HS-27A (cell line): ENCODE measurements around the gene TNFAIP8L3.
A peak's percentile ranks its signal among the peaks of the same experiment; 100 is the strongest.
"Not testable (repeated sequence)": the region's sequence is repeated elsewhere in the genome, so short reads cannot be mapped to it uniquely, and the experiment has no call there.

Experiments
- DNase-seq: peaks from one replicate; pipeline ENCODE4 v3.0.0-alpha.2; 2012; ENCODE audit warnings: low read depth, missing footprints

The TNFAIP8L3 gene

DNA sequence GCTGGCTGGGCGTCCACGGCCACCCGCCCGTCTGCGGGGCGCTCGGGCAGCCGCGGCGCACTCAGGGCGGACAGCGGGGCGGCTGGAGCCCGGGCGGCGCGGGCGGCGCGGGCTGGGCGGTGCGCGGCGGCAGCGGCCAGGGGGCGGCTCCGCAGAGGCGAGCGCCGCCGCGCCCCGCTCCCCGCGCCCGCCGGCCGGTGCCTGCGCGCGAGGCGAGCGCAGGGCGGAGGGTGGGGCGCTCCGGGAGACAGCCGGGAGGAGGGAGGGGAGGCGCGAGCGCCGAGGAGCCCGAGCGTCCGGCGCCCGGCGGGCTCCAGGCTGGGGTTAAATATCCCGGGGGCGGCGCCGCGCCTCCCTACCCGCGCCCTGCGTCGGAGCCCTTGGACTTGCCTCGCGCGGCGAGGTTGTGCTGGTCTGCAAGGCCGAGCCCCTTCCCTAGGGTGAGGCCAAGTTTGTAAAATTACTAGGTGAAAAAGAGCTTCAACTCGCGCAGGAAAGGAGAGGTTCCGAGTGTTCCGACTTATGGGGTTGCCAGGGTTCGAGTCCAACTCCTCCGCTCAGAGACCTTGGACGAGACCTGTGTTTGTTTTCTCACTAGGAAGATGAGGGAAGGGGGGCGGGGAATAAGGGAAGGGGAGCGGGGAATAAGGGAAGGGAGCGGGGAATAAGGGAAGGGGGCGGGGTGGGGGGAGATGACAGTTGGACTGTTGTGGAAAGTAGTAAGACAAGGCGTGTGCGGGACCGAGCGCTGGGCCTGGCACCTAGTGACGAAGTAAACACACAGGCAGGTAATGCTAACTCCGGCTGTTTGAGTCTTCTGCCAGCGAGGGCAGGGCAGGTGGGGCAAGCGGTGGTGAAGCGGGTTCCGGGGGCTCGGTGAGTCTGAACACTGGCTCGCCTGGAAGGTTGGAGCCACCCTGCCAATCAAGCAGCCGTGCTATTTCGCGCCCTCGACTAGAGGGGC, at the start of gene TNFAIP8L3:
TSS of gene TNFAIP8L3 (minus strand) at position 301 of the 964 bp plus-strand sequence. CDS start 311 bp downstream, outside the sequence.
- no peak for DNase-seq

DNA sequence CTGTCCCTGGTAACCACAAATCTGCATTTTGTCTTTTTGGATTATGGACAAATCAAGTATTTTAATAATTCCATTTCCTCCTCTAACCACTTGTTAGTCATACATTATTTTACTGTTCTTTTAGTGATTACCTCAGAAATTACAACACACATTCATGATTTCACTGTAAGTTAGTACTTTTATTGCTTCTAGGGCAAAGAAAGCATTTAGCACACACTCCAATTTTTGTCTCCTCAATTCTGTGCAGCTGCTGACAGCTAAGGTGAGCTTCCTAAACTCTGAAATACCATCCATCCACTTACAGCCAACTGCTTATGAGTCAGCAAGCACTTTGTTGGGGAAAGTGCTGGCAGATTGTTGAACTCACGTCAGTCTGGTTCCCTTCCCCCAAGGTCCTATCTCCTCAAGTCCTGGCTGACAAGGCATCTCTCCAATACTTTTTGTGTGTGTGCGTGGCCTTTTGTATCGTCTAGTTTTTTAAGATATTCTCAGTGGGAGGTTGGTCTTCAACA, 49.4 kb upstream of the TNFAIP8L3 start:
- DNase-seq, result no peak

DNA sequence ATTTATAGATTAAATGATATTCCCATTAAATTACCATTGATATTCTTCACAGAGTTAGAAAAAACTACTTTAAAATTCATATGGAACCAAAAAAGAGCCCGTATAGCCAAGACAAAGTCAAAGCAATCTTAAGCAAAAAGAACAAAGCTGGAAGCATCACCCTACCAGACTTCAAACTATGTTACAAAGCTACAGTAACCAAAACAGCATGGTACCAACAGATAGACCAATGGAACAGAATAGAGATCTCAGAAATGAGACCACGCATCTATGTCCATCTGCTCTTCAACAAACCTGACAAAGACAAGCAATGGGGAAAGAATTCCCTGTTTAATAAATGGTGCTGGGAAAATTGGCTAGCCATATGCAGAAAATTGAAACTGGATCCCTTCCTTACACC, 45.6 kb upstream of the TNFAIP8L3 start:
- not testable (repeated sequence) for DNase-seq

DNA sequence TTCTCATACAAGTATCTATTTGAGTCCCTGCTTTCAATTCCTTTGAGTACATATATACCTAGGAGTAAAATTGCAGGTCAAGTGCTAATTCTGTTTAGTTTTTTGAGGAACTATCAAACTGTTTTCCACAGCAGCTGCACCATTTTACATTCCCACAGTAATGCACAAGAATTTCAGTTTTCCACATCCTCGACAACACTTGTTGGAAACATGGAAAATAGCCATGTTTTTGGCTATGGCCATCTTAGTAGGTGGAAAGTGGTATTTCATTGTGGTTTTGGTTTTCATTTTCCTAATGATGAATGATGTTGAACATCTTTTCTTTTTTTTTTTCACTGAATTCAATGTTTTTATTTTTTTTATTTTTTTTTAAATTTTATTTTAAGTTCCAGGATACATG, 44.4 kb upstream of the TNFAIP8L3 start:
- no peak for DNase-seq

DNA sequence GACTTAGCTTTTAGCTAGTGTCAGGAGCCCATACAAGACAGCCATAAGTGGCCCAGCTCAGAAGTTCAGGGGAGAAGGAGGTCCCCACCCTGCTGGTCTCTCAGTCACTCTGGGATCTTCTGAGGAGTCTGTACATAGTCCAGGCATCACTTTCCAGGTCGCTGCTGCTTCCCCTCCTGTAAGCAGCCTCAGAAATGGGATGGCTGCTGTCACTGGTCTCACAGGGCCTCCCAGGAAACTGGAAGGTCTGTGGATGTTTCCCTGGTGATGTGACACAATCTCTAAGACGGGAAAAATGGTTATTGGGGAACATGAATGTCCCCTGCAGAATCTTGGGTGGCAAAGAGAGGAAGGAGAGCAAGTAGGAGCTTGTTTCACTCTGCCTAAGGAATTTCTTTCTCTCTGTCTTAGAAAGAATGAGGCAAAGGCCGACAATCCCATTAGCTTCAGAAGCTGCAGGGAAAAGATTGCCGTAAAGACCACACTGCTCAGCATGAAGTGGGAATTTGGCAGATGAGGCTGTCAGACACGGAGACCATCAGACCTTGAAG, 43.2 kb upstream of the TNFAIP8L3 start:
- no peak for DNase-seq

- no peak for DNase-seq
Observed at GRCh38 chr15:51137024-51137423, 42.3 kb upstream of the TNFAIP8L3 start.

- no peak for DNase-seq
Observed at GRCh38 chr15:51135276-51135675, 40.6 kb upstream of the TNFAIP8L3 start.

DNA sequence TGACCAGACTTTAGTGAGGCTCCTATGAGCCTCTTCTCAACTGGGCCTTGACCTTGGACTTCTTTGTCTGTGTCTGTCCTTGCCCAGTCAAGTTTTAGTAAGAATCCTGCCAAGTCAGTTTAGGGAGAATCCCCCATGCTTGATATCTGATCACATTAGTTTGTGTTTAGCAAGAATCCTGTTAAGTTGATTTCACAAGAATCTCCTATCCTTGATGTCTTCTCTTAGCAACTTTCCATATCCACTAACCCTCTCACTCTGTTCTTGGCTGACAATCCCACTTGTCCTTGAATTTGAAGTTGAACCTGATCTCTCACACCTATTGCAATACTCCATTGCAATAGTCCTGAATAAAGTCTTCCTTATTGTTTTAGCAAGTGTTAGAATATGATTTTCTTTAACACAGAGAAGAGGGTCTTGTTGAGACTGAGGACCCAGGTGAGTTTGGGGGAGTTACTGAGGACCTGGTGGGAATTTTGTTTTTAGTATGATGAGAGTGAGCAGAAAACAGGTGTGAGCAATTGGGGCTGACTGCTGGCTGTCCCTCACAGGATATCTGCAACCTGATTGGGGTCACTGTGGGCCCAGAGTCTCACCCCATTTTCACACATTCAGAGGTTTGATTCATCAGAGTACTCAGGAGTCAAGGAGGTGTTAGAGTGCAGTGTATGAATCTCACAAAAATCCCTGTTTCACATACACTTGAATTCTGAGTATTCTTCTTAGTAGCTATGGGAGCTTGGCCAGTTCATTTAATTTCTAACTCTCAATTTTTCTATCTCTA, 39.9 kb upstream of the TNFAIP8L3 start:
- no peak for DNase-seq

DNA sequence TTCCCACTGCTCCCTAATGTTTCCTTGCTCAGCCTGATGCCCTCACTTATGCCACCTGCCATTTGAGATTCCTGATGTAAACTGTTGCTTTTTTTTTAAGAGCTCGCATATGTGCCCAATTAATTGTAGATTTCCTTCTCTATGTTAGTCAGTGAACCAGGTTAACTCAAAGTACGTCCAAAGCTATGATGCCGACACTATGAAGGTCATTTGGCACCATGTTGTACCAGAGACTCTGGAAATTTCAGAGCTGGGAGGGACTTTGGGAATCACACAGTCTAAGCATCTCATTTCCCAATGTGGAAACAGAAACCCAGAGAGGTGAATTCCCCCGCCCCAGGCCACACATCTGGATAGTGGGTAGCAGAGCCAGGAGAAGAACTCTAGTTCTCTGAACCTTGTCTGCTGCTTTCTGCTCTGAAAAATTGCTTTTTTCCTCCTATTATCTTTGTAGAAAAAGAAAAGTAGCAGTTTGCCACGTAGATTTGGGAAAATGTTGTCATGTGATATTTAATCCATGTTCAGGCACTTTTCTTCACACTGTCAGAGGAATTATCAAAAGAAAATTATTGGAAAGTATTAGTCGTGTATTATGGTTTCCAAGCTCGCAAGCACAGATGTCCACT, 38.5 kb upstream of the TNFAIP8L3 start:
- no peak for DNase-seq

DNA sequence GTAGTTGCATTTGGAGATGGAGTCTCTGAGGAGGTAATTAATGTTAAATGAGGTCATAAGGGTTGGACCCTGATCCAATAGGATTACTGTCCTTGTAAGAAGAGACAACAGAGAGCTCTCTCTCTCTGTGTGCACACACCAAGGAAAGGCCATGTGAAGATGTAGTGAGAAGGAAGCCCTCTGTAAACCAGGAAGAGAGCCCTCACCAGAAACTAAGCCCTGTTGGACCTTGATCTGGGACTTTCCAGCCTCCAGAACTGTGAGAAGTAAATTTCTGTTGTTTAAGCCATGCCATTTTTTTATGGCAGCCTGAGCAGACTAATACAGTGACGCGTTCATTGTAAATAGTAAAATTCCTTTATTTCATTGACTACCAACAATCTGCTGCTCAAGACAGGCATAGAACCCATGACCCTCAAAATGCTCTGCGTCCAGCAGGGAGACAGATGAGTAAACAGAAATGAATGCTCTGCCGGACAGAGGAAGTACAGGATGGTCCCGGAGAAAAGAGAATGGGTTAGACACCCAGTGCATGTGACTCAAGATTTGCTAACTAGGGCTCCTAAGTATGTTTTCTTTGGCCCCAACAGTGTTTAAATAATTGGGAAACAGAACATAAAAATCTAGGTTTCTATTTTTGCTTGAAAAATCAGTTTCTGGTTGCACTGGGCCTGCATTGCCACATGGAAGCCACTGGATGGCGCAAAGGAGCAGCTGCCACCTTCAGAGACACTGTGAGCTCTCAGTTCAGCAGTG, 37.9 kb upstream of the TNFAIP8L3 start:
- DNase-seq, result peak; percentile 94

DNA sequence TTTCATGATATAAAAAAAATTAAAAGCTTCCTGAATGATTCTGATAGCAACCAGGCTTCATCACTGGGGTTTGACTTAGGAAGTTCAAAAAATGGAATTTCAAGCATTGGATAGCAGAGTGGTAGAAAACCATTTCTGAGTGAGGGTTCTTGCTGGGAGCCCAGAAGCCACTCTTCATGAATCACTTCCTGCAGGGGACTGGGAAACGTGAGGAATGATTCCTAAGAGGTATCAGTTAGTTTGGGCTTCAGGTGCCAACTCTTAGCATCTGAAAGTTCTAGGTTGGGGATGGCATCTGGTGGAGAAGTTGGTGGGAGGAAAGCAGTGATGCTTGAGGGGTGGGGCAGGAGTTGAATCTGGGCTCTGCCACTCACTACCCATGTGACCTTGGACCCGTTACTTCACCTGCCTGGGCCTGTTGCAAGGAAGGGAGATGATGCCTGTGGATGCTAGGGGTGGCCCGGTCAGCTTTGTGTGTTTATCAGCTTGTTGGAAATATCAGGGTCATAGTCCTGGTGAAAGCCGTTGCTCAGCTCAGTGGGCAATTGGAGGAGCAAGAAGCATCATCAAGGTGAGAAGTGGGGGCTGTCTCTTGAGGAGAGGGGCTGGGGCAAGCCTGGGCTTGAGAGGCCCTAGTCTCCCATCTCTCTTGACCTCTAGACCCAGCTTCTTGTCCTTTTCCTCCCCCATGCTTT, 37.0 kb upstream of the TNFAIP8L3 start:
- no peak for DNase-seq

GRCh38 chr15:51130344-51130743, 35.6 kb upstream of the TNFAIP8L3 start:
- no peak for DNase-seq

- no peak for DNase-seq
Observed at GRCh38 chr15:51129535-51130188, 35.0 kb upstream of the TNFAIP8L3 start.

- no peak for DNase-seq
Observed at GRCh38 chr15:51128701-51129100, 34.0 kb upstream of the TNFAIP8L3 start.

- no peak for DNase-seq
Observed at GRCh38 chr15:51126842-51127241, 32.1 kb upstream of the TNFAIP8L3 start.

- not testable (repeated sequence) for DNase-seq
Observed at GRCh38 chr15:51123002-51123401, 28.3 kb upstream of the TNFAIP8L3 start.

DNA sequence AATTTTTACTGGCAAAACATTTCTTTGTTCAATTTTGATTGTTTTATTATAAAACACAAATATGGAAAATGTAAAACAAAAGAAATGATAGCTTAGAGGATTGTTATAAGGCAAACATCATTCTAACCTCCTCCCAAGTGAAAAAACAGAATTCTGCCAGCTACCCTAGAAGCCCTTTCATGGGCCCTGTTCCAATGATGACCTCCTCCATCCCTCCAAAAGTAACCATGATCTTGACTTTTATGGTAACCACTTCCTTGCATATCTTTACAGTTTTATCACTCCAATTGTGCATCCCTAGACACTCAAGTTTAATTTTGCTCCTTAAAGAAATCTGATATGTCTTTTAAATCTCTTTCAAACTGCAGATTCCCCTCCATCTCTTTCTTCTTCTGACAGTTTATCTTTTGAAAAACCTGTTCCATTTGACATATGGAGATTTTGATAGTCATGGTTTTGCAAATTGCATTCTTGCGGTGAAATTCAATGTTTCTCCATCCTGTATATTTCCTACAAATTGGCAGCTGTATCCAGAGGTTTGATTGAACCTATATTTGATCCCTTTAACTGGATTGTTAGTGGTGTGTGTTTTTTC, 27.0 kb upstream of the TNFAIP8L3 start:
- no peak for DNase-seq

DNA sequence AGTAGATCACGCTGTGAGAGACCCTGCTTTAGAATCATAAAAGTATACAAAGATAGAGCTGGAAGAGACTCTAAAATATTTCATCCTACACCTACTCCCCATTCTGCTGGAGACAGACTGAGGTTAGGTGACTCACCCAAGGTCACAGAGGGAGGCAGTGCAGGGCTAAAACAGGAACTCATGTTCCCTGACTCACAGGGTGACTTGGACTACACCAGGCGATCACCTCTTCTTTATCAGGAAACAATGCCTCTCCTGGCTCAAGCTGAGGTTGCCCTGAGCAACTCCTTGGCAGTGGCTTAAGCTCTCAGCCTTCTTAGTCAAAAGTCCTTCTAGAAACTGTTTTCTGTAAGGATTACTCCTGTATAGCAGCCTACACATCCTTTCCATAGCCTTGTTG, 26.4 kb upstream of the TNFAIP8L3 start:
- peak; percentile 91 for DNase-seq

GRCh38 chr15:51119120-51119519, 24.4 kb upstream of the TNFAIP8L3 start:
- DNase-seq, result no peak

DNA sequence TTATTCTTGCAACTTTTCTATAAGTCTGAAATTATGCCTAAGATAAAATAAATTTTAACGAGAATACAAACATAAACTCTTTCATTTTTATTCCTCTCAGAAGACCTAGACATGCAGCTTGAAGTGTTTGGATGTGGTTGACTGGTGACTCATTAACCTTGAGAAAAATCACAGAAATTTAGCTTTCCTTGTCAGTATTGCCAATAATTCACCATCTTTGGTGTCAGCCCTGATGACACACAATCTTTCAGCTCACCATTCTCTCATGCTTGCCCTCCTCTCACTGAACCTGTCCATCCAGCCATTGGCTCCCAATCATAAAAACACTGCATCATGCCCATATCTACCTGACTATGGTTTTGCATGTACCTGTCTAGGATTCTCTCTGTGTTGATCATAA, 22.6 kb upstream of the TNFAIP8L3 start:
- DNase-seq, result no peak
